Nephron progenitor cell (in vitro differentiated cells): Measurements from ENCODE around the gene BTBD9.
A peak's percentile ranks its signal among the peaks of the same experiment; 100 is the strongest.

ENCODE experiments used
- DNase-seq: peaks from one replicate; pipeline ENCODE4 v3.0.0; 2021
- H3K27ac Mint-ChIP-seq: 2 replicates; pipeline ENCODE4 v1.8.0; 2021; ENCODE audit warnings: mild to moderate bottlenecking, moderate library complexity, mixed read lengths
- H3K27me3 Mint-ChIP-seq: 2 replicates; pipeline ENCODE4 v1.8.0; 2021; ENCODE audit warnings: mild to moderate bottlenecking, low read depth, mixed read lengths; ENCODE audit not compliant: poor library complexity
- H3K36me3 Mint-ChIP-seq: 2 replicates; pipeline ENCODE4 v1.8.0; 2021; ENCODE audit warnings: low read depth, mixed read lengths
- H3K4me1 Mint-ChIP-seq: 2 replicates; pipeline ENCODE4 v1.8.0; 2021; ENCODE audit warnings: mixed read lengths
- H3K4me3 Mint-ChIP-seq: 2 replicates; pipeline ENCODE4 v1.8.0; 2021; ENCODE audit warnings: mild to moderate bottlenecking, moderate library complexity, mixed read lengths
- H3K9me3 Mint-ChIP-seq: 2 replicates; pipeline ENCODE4 v1.8.0; 2021; ENCODE audit warnings: mild to moderate bottlenecking, moderate library complexity, mixed read lengths
- CTCF ChIP-seq: fragments of 200-600 bp; sonication (generic); IDR thresholded peaks from 2 replicates; pipeline ENCODE4 v1.5.0; 2021; ENCODE audit warnings: antibody characterized with exemption

BTBD9 gene

DNA sequence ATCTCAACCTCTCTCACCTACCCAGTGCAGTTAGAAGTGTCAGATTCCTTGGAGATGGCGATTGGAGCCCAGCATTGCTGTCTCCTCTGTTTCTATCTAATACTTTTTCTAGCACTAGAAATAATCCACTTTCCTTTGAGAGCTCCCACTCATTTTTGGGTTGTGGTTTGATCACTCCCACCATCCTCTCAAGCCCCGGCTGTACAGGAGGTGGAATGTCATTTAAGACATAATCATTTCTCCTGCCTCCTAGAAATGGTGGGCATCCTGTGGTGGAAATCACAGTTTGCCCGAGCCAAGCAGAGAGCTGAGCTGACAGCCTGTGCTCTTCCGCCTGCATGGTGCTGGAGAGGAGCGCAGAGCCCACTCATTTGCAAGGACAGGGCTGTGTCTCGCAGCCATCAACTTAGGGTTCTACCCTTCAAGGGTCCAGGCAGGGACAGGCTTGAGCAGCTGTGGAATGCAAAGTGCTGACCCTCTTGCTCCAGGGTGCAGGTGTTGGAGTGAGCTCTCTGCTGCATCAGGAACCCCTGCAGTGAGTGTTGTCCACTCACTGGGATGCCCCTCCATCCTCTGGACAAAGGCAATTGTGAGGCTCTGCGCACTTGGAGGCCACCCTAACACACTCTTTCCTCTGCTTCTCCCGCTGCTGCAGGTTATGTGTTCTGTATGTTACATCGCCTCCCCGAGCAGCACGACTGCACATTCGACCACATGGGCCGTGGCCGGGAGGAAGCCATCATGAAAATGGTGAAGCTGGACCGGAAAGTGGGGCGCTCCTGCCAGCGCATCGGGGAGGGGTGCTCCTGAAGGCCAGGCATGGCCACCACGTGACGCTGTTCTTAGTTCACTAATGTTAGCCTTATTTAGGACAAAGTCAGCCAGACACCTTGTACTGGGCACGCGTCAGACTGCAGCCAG, 487.9 kb downstream of the BTBD9 start:
- H3K9me3 Mint-ChIP-seq = no peaks in the 10 kb centered on the region
- TF ChIP-seq CTCF = no peak
- peaks cover 11% of the 10 kb centered on the region for H3K36me3 Mint-ChIP-seq
- peaks cover 3% of the 10 kb centered on the region for H3K27me3 Mint-ChIP-seq
- no peak overlapping the region for H3K27ac Mint-ChIP-seq
- peaks cover 46% of the 10 kb centered on the region for H3K4me1 Mint-ChIP-seq
- H3K4me3 Mint-ChIP-seq = no peak overlapping the region
- no peak for DNase-seq

DNA sequence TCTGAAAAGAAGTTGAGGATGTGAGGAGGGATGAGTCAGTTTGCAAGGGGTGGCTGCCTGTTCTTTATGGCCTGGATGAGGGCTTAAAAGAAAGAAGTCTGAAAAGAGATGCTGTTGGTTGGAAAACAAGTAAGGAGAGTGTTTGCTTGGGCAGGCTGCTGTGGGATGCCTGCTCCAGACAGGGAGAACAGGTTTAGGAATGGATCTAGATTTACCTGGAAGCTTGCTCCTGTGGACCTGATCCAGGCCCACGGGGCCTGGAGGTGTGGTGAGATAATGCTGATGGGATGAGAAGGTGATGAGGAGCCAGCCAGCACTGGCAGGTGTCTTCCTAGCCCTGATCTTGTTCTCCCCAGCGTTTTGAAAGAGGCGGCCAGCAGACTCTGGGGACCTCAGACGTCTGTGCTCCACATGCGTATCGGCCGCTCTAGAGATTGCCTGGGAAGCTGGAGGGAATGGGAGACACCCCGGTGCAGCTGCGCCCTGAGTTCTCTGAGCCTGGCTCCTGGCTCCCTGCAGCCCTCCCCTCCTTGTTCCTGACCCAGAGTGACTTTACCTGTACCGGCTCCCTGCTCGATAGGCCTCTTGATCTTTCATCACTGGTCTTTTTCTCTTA, 488.9 kb downstream of the BTBD9 start:
- no peak for TF ChIP-seq CTCF
- Mint-ChIP-seq H3K27me3 (peaks cover 3% of the 10 kb centered on the region), H3K36me3 (peaks cover 11% of the 10 kb centered on the region), H3K9me3 (no peaks in the 10 kb centered on the region), H3K4me1 (peaks cover 52% of the 10 kb centered on the region), H3K4me3 (no peak overlapping the region), H3K27ac (peak overlapping the region; percentile 29)
- no peak for DNase-seq

DNA sequence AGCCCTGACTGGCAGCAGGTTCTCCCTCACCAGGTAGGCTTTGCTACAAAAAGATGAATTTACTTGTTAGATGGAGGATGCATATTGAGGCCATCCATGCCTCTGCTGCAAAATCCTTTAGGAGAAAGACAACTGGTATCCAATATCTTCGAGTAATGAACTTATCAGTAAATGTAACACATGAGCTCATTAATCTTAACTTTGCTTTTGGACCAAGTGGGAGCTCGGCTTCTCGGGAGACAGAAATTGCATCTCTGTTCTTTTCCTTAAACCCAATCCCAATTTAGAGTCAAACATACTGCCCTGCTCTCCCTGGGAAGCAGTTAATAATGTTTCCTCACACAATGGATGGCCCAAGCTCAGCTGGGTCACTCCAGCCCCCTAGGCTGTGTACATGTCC, 489.7 kb downstream of the BTBD9 start:
- no peak overlapping the region for H3K4me3 Mint-ChIP-seq
- peaks cover 11% of the 10 kb centered on the region for H3K36me3 Mint-ChIP-seq
- H3K27ac Mint-ChIP-seq = no peak overlapping the region
- H3K27me3 Mint-ChIP-seq = no peaks in the 10 kb centered on the region
- H3K4me1 Mint-ChIP-seq = peaks cover 51% of the 10 kb centered on the region
- no peak for DNase-seq
- no peak for TF ChIP-seq CTCF
- H3K9me3 Mint-ChIP-seq = no peaks in the 10 kb centered on the region

DNA sequence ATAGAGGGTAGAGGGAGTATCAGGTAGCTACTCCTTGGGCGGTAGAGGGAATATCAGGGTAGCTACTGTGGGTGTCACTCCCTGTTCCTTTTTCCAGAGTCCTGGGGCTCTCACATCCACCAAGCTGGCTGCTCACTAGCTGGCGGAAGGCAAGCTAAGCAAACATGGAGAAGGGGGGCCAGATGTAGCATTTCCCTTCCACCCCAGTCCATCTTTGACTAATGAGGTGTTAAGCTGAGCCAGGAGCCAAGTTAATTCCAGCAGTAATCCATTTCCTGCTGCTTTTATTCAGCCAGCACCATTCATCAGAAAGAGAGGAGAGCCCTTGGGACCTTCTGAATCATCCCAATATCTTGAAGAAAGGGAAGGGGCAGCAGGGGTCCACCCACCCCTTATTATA, 490.2 kb downstream of the BTBD9 start:
- no peak overlapping the region for H3K27ac Mint-ChIP-seq
- peaks cover 46% of the 10 kb centered on the region for H3K4me1 Mint-ChIP-seq
- DNase-seq = no peak
- TF ChIP-seq CTCF = no peak
- H3K4me3 Mint-ChIP-seq = no peak overlapping the region
- peaks cover 11% of the 10 kb centered on the region for H3K36me3 Mint-ChIP-seq
- H3K27me3 Mint-ChIP-seq = no peaks in the 10 kb centered on the region
- no peaks in the 10 kb centered on the region for H3K9me3 Mint-ChIP-seq

DNA sequence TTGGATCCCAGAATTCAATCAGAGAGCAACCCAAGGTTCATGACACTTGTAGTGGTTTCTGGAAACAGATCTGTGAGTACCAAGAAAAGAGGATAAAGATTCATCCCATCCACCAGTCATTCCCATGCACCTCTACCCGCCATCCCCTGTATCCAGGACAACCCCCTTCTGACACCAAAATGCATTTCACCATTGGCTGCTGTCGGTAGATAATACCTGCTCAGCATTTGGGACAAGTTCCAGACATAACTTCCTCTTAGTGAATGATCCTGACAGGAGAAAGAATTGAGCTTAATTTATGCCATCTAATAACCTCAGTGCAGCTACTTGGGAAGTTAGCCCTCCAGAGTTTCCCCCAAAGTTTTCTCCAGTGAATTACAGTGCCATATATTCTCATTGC, 491.1 kb downstream of the BTBD9 start:
- no peaks in the 10 kb centered on the region for H3K9me3 Mint-ChIP-seq
- no peak overlapping the region for H3K4me3 Mint-ChIP-seq
- H3K27ac Mint-ChIP-seq = no peak overlapping the region
- H3K4me1 Mint-ChIP-seq = peaks cover 38% of the 10 kb centered on the region
- no peak for TF ChIP-seq CTCF
- no peak for DNase-seq
- no peaks in the 10 kb centered on the region for H3K27me3 Mint-ChIP-seq
- H3K36me3 Mint-ChIP-seq = peaks cover 11% of the 10 kb centered on the region

DNA sequence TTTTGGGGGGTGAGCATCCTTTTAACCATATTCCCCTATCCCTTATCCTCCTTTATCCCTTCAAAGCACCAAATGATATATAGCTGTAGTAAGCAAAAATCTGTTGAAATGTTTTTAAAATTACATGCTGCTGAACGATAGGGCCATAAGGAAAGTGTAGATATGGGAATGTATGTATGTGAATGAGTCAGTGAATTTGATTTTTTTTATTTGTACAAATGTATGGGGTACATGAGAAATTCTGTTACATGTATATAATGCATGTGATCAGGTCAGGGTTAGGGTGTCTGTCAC, 493.0 kb downstream of the BTBD9 start:
- Mint-ChIP-seq H3K27ac (no peak overlapping the region), H3K4me1 (peaks cover 48% of the 10 kb centered on the region)

More for the DNA sequence above, 493.0 kb downstream of the BTBD9 start:
- no peak for TF ChIP-seq CTCF
- Mint-ChIP-seq H3K36me3 (no peaks in the 10 kb centered on the region), H3K4me3 (no peak overlapping the region), H3K27me3 (no peaks in the 10 kb centered on the region), H3K9me3 (no peaks in the 10 kb centered on the region)
- no peak for DNase-seq
